SK-N-SH treated with all-trans-retinoic acid at 6 μM for 48 hours (cell line): Measurements from ENCODE around the gene DNAJB5.

Experiments used
- ATAC-seq: fragments of 200-7000 bp; cut with Tn5 transposase; 3 replicates; pipeline ENCODE4 v1.9.1; 2020; ENCODE audit warnings: mild to moderate bottlenecking, moderate library complexity
- ARNTL ChIP-seq: fragments of 450-650 bp; formaldehyde crosslinking; IDR thresholded peaks from 2 replicates; pipeline ENCODE4 v1.5.0; 2020; ENCODE audit warnings: low read depth, mild to moderate bottlenecking, moderate library complexity, borderline replicate concordance
- BACH2 ChIP-seq: fragments of 250-450 bp; sonication (Bioruptor Pico); IDR thresholded peaks from 2 replicates; pipeline ENCODE4 v1.9.0; 2021; ENCODE audit warnings: mild to moderate bottlenecking, borderline replicate concordance
- ESRRG ChIP-seq: fragments of 250-450 bp; sonication (Bioruptor Pico); IDR thresholded peaks from 2 replicates; pipeline ENCODE4 v1.6.1; 2021; ENCODE audit warnings: mild to moderate bottlenecking
- GLIS3 ChIP-seq: fragments of 250-450 bp; sonication (Bioruptor Pico); IDR thresholded peaks from 2 replicates; pipeline ENCODE4 v1.5.0; 2020; ENCODE audit warnings: mild to moderate bottlenecking, moderate library complexity
- ISL1 ChIP-seq: fragments of 250-450 bp; sonication (Bioruptor Pico); IDR thresholded peaks from 2 replicates; pipeline ENCODE4 v2.1.2; 2022; ENCODE audit warnings: mild to moderate bottlenecking, moderate library complexity
- OSR1 ChIP-seq: fragments of 250-450 bp; sonication (Bioruptor Pico); IDR thresholded peaks from 2 replicates; pipeline ENCODE4 v1.8.0; 2022; ENCODE audit warnings: moderate library complexity, mild to moderate bottlenecking, inconsistent platforms
- PPARA ChIP-seq: fragments of 250-450 bp; sonication (Bioruptor Pico); IDR thresholded peaks from 2 replicates; pipeline ENCODE4 v1.5.0; 2020; ENCODE audit warnings: mild to moderate bottlenecking, borderline replicate concordance
- RARB ChIP-seq: fragments of 250-450 bp; sonication (Bioruptor Pico); IDR thresholded peaks from 2 replicates; pipeline ENCODE4 v1.8.0; 2021; ENCODE audit warnings: mild to moderate bottlenecking, moderate library complexity
- SNAI2 ChIP-seq: fragments of 250-450 bp; sonication (Bioruptor Pico); IDR thresholded peaks from 2 replicates; pipeline ENCODE4 v1.5.0; 2020; ENCODE audit warnings: mild to moderate bottlenecking, moderate library complexity
- TCF4 ChIP-seq: fragments of 250-450 bp; sonication (Bioruptor Pico); IDR thresholded peaks from 2 replicates; pipeline ENCODE4 v1.8.0; 2021; ENCODE audit warnings: mild to moderate bottlenecking, moderate library complexity, borderline replicate concordance
- TOX ChIP-seq: fragments of 250-450 bp; sonication (Bioruptor Pico); IDR thresholded peaks from 2 replicates; pipeline ENCODE4 v1.8.0; 2021; ENCODE audit warnings: mild to moderate bottlenecking, moderate library complexity, borderline replicate concordance
- ZC3H10 ChIP-seq: fragments of 250-450 bp; sonication (Bioruptor Pico); IDR thresholded peaks from 2 replicates; pipeline ENCODE4 v1.5.1; 2021; ENCODE audit warnings: mild to moderate bottlenecking, moderate library complexity
- ZFP3 ChIP-seq: fragments of 250-450 bp; sonication (Bioruptor Pico); IDR thresholded peaks from 2 replicates; pipeline ENCODE4 v1.5.0; 2020; ENCODE audit warnings: mild to moderate bottlenecking, moderate library complexity
- ZFP30 ChIP-seq: fragments of 450-650 bp; formaldehyde crosslinking; IDR thresholded peaks from 2 replicates; pipeline ENCODE4 v1.5.0; 2022; ENCODE audit warnings: mild to moderate bottlenecking, moderate library complexity
- ZNF8 ChIP-seq: fragments of 450-650 bp; formaldehyde crosslinking; IDR thresholded peaks from 2 replicates; pipeline ENCODE4 v1.5.0; 2020; ENCODE audit warnings: mild to moderate bottlenecking, moderate library complexity
- TF ChIP-seq, protein P1 (sequence below): fragments of 250-450 bp; sonication (Bioruptor Pico); IDR thresholded peaks from 2 replicates; pipeline ENCODE4 v1.8.0; 2020; ENCODE audit warnings: mild to moderate bottlenecking, moderate library complexity, borderline replicate concordance
- TF ChIP-seq, protein P2 (sequence below): fragments of 250-450 bp; sonication (Bioruptor Pico); IDR thresholded peaks from 2 replicates; pipeline ENCODE4 v1.8.0; 2021; ENCODE audit warnings: low read depth, mild to moderate bottlenecking, moderate library complexity, borderline replicate concordance
- TF ChIP-seq, protein P3 (sequence below): fragments of 250-450 bp; sonication (Bioruptor Pico); IDR thresholded peaks from 2 replicates; pipeline ENCODE4 v1.5.0; 2020; ENCODE audit warnings: mild to moderate bottlenecking, moderate library complexity
- TF ChIP-seq, protein P4 (sequence below): fragments of 250-450 bp; sonication (Bioruptor Pico); IDR thresholded peaks from 2 replicates; pipeline ENCODE4 v1.5.1; 2020; ENCODE audit warnings: low read depth, mild to moderate bottlenecking, moderate library complexity
- TF ChIP-seq, protein P5 (sequence below): fragments of 250-450 bp; sonication (Bioruptor Pico); IDR thresholded peaks from 2 replicates; pipeline ENCODE4 v1.5.1; 2021; ENCODE audit warnings: mild to moderate bottlenecking, moderate library complexity

The DNAJB5 gene

DNA sequence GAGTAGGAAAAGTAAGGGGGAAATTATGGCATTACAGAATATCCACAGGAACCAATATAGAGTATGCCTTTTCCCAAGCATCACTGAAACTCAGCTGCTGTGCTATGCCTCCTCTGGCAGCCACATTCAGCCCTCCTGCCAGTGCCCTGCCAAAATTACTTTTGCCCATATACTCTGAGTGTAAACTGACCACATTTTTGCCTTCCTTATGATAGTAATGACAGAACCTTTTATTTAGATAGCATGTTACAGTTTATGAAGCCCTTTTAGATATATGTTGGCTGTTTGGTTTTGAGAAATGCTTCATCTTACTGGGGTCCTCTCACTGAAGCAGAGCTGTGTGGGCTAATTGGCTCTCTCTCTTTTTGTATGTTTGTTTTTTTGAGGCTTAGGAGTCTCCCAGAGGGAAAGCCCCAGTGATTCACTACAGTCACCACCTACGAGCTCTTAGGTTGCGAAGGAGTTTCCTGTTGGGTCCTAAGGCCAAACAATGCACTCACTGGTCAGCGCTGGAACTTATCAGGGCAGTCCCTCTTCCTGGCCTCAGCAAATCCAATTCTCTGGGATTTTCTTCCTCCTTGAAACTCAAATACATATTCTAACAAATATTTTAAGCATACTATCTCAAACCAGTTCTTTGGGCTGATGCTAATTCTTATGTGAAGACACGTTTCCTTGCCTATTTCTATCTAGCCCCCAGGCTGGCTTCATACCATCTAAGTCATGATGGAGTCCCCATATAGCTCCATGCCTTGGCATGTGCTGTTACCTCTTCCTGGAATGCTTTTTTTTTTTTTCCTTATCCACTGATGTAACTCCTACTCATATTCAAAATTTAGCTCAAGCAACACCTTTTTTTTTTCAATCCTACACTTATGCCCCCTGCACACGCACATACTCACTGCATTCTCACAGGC is 27.7 kb upstream of the DNAJB5 start:
- TF ChIP-seq OSR1 (CRISPR knock-in tag), result no peak
- no peak for TF ChIP-seq PPARA (CRISPR knock-in tag)
- TF ChIP-seq, protein P1, sequence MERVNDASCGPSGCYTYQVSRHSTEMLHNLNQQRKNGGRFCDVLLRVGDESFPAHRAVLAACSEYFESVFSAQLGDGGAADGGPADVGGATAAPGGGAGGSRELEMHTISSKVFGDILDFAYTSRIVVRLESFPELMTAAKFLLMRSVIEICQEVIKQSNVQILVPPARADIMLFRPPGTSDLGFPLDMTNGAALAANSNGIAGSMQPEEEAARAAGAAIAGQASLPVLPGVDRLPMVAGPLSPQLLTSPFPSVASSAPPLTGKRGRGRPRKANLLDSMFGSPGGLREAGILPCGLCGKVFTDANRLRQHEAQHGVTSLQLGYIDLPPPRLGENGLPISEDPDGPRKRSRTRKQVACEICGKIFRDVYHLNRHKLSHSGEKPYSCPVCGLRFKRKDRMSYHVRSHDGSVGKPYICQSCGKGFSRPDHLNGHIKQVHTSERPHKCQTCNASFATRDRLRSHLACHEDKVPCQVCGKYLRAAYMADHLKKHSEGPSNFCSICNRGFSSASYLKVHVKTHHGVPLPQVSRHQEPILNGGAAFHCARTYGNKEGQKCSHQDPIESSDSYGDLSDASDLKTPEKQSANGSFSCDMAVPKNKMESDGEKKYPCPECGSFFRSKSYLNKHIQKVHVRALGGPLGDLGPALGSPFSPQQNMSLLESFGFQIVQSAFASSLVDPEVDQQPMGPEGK (CRISPR knock-in tag), result no peak
- no peak for TF ChIP-seq SNAI2
- TF ChIP-seq TCF4 (CRISPR knock-in tag), result no peak
- no peak for TF ChIP-seq ESRRG (CRISPR knock-in tag)
- no peak for TF ChIP-seq GLIS3 (CRISPR knock-in tag)
- TF ChIP-seq, protein P2, sequence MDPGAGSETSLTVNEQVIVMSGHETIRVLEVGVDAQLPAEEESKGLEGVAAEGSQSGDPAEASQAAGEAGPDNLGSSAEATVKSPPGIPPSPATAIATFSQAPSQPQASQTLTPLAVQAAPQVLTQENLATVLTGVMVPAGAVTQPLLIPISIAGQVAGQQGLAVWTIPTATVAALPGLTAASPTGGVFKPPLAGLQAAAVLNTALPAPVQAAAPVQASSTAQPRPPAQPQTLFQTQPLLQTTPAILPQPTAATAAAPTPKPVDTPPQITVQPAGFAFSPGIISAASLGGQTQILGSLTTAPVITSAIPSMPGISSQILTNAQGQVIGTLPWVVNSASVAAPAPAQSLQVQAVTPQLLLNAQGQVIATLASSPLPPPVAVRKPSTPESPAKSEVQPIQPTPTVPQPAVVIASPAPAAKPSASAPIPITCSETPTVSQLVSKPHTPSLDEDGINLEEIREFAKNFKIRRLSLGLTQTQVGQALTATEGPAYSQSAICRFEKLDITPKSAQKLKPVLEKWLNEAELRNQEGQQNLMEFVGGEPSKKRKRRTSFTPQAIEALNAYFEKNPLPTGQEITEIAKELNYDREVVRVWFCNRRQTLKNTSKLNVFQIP (CRISPR knock-in tag), result no peak
- no peak for TF ChIP-seq ARNTL (CRISPR knock-in tag)
- no peak for TF ChIP-seq ISL1
- TF ChIP-seq, protein P3, sequence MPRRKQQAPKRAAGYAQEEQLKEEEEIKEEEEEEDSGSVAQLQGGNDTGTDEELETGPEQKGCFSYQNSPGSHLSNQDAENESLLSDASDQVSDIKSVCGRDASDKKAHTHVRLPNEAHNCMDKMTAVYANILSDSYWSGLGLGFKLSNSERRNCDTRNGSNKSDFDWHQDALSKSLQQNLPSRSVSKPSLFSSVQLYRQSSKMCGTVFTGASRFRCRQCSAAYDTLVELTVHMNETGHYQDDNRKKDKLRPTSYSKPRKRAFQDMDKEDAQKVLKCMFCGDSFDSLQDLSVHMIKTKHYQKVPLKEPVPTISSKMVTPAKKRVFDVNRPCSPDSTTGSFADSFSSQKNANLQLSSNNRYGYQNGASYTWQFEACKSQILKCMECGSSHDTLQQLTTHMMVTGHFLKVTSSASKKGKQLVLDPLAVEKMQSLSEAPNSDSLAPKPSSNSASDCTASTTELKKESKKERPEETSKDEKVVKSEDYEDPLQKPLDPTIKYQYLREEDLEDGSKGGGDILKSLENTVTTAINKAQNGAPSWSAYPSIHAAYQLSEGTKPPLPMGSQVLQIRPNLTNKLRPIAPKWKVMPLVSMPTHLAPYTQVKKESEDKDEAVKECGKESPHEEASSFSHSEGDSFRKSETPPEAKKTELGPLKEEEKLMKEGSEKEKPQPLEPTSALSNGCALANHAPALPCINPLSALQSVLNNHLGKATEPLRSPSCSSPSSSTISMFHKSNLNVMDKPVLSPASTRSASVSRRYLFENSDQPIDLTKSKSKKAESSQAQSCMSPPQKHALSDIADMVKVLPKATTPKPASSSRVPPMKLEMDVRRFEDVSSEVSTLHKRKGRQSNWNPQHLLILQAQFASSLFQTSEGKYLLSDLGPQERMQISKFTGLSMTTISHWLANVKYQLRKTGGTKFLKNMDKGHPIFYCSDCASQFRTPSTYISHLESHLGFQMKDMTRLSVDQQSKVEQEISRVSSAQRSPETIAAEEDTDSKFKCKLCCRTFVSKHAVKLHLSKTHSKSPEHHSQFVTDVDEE, result no peak
- TF ChIP-seq, protein P4, sequence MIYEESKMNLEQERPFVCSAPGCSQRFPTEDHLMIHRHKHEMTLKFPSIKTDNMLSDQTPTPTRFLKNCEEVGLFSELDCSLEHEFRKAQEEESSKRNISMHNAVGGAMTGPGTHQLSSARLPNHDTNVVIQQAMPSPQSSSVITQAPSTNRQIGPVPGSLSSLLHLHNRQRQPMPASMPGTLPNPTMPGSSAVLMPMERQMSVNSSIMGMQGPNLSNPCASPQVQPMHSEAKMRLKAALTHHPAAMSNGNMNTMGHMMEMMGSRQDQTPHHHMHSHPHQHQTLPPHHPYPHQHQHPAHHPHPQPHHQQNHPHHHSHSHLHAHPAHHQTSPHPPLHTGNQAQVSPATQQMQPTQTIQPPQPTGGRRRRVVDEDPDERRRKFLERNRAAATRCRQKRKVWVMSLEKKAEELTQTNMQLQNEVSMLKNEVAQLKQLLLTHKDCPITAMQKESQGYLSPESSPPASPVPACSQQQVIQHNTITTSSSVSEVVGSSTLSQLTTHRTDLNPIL (CRISPR knock-in tag), result no peak
- TF ChIP-seq BACH2 (CRISPR knock-in tag), result no peak
- TF ChIP-seq ZFP30 (CRISPR knock-in tag), result no peak
- TF ChIP-seq, protein P5, sequence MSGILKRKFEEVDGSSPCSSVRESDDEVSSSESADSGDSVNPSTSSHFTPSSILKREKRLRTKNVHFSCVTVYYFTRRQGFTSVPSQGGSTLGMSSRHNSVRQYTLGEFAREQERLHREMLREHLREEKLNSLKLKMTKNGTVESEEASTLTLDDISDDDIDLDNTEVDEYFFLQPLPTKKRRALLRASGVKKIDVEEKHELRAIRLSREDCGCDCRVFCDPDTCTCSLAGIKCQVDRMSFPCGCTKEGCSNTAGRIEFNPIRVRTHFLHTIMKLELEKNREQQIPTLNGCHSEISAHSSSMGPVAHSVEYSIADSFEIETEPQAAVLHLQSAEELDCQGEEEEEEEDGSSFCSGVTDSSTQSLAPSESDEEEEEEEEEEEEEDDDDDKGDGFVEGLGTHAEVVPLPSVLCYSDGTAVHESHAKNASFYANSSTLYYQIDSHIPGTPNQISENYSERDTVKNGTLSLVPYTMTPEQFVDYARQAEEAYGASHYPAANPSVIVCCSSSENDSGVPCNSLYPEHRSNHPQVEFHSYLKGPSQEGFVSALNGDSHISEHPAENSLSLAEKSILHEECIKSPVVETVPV (CRISPR knock-in tag), result no peak
- TF ChIP-seq RARB (CRISPR knock-in tag), result no peak

DNA sequence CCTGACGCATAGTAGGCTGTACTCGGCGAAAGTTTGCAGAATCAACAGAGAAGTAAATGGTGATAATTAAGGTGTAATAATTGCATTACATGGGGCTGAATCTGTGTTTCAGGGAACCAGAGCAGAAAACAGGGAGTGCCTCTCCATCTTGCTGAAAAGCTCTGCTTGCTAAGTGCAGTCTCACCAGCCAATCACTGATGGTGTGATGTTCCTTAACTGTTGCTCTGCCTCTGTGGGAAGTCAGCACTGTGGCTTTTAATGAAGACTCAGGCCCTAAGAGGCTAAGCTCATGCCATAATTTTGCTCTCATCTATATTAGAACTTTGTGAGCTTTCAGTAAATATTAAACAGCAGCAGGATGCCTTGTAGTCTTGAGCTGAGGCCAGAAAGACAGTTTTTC is 27.0 kb upstream of the DNAJB5 start:
- ATAC-seq, result no peak
- TF ChIP-seq, protein P5 (CRISPR knock-in tag), result no peak
- no peak for TF ChIP-seq ZFP30 (CRISPR knock-in tag)
- TF ChIP-seq ZNF8 (CRISPR knock-in tag), result no peak
- TF ChIP-seq TCF4 (CRISPR knock-in tag), result no peak
- TF ChIP-seq SNAI2, result no peak
- no peak for TF ChIP-seq BACH2 (CRISPR knock-in tag)
- no peak for TF ChIP-seq RARB (CRISPR knock-in tag)
- no peak for TF ChIP-seq ZC3H10 (CRISPR knock-in tag)
- no peak for TF ChIP-seq ISL1
- TF ChIP-seq, protein P2 (CRISPR knock-in tag), result no peak
- TF ChIP-seq ARNTL (CRISPR knock-in tag), result no peak
- TF ChIP-seq ZFP3 (CRISPR knock-in tag), result no peak
- TF ChIP-seq GLIS3 (CRISPR knock-in tag), result no peak
- no peak for TF ChIP-seq TOX (CRISPR knock-in tag)
- TF ChIP-seq, protein P4 (CRISPR knock-in tag), result no peak

More for the DNA sequence above, 27.7 kb upstream of the DNAJB5 start:
- ATAC-seq, result no peak
